Measurements from ENCODE around the gene FRYL.

FRYL gene

GRCh38 chr4:48796191-48796926 lies 16.3 kb upstream of the FRYL start:
- no peak overlapping the region for H3K4me3 ChIP-seq (ENCODE audit: control insufficient read depth, low read depth, low read length)
- TF ChIP-seq CTCF (IDR thresholded peaks at IDR 0.05; ENCODE audit: control insufficient read depth, insufficient read depth, low read depth, low read length, missing control alignments), result no peak
- DNase-seq (ENCODE audit: low read depth), result no peak

GRCh38 chr4:48795108-48795507 lies 15.0 kb upstream of the FRYL start:
- DNase-seq (ENCODE audit: low read depth), result no peak
- H3K4me3 ChIP-seq (ENCODE audit: control insufficient read depth, low read depth, low read length), result no peak overlapping the region
- no peak for TF ChIP-seq CTCF (IDR thresholded peaks at IDR 0.05; ENCODE audit: control insufficient read depth, insufficient read depth, low read depth, low read length, missing control alignments)

- no peak for TF ChIP-seq CTCF (IDR thresholded peaks at IDR 0.05; ENCODE audit: control insufficient read depth, insufficient read depth, low read depth, low read length, missing control alignments)
- no peak for DNase-seq (ENCODE audit: low read depth)
- H3K4me3 ChIP-seq (ENCODE audit: control insufficient read depth, low read depth, low read length), result no peak overlapping the region
Measured at GRCh38 chr4:48792348-48793006, 12.4 kb upstream of the FRYL start.

- no peak for TF ChIP-seq CTCF (IDR thresholded peaks at IDR 0.05; ENCODE audit: control insufficient read depth, insufficient read depth, low read depth, low read length, missing control alignments)
- H3K4me3 ChIP-seq (ENCODE audit: control insufficient read depth, low read depth, low read length), result no peak overlapping the region
- no peak for DNase-seq (ENCODE audit: low read depth)
Measured at GRCh38 chr4:48791313-48791712, 11.2 kb upstream of the FRYL start.

GRCh38 chr4:48790561-48790960 lies 10.5 kb upstream of the FRYL start:
- TF ChIP-seq CTCF (IDR thresholded peaks at IDR 0.05; ENCODE audit: control insufficient read depth, insufficient read depth, low read depth, low read length, missing control alignments), result no peak
- no peak overlapping the region for H3K4me3 ChIP-seq (ENCODE audit: control insufficient read depth, low read depth, low read length)
- no peak for DNase-seq (ENCODE audit: low read depth)

- H3K4me3 ChIP-seq (ENCODE audit: control insufficient read depth, low read depth, low read length), result no peak overlapping the region
- no peak for TF ChIP-seq CTCF (IDR thresholded peaks at IDR 0.05; ENCODE audit: control insufficient read depth, insufficient read depth, low read depth, low read length, missing control alignments)
- DNase-seq (ENCODE audit: low read depth), result no peak
Measured at GRCh38 chr4:48787056-48787455, 7.0 kb upstream of the FRYL start.

Measured in AG09309 (cell line).